GM18909 (cell line): ENCODE data around the gene COG1.

Source experiments
- ATAC-seq: cut with Tn5 transposase; IDR thresholded peaks from one replicate; pipeline ENCODE4 v1.9.1; 2021; ENCODE audit warnings: mild to moderate bottlenecking; ENCODE audit not compliant: unreplicated experiment, poor library complexity

The COG1 gene

DNA sequence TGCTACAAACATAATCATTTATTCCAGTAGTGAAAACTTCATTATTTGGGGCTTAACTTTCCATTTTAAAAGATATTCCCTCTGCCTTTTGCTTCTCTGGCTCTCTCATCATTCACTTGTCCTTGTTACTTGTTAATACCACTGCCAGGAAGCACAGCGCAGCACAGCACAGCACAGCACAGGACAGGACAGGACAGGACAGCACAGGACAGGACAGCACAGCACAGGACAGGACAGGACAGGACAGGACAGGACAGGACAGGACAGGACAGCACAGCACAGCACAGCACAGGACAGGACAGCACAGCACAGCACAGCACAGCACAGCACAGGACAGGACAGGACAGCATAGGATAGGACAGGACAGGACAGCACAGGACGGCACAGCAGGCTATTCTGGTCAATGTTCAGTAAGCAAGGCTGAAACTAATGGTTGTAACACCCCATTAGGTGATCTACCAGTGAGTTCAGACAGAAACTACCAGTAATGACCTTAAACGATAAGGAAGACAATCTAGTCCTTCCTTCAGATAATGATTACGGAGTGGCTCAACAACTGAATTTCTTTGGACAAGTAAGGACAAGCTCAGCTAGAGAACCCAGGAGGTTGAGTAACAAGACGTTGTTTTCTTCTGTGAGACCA is 31.9 kb downstream of the COG1 start:
- no peak for ATAC-seq

- ATAC-seq, result no peak
Observed at GRCh38 chr17:73226556-73227172, 33.8 kb downstream of the COG1 start.

- ATAC-seq, result no peak
Observed at GRCh38 chr17:73227379-73227778, 34.5 kb downstream of the COG1 start.

GRCh38 chr17:73227944-73228343 is 35.1 kb downstream of the COG1 start:
- ATAC-seq, result no peak

- peak; percentile 43 for ATAC-seq
Observed at GRCh38 chr17:73228748-73229236, 35.9 kb downstream of the COG1 start.

DNA sequence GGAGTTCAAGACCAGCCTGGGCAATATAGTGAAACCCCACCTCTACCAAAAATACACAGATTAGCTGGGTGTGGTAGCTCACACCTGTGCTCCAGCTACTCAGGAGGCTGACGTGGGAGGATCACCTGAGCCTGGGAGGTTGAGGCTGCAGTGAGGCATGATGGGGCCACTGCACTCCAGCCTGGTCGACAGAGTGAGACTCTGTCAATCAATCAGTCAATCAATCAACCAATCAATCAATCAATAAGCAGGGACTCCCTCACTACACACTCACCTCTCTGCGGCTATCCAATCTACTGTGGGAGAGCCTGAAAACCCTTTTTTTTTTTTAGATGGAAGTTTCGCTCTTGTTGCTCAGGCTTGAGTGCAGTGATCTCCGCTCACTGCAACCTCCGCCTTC is 37.2 kb downstream of the COG1 start:
- ATAC-seq, result no peak

GRCh38 chr17:73231395-73231794 is 38.5 kb downstream of the COG1 start:
- ATAC-seq, result no peak

- peak; percentile 84 for ATAC-seq
Observed at GRCh38 chr17:73231841-73232586, 39.2 kb downstream of the COG1 start.

GRCh38 chr17:73232587-73233373 is 39.9 kb downstream of the COG1 start:
- ATAC-seq, result peak; percentile 24

GRCh38 chr17:73234736-73235135 is 41.9 kb downstream of the COG1 start:
- no peak for ATAC-seq

DNA sequence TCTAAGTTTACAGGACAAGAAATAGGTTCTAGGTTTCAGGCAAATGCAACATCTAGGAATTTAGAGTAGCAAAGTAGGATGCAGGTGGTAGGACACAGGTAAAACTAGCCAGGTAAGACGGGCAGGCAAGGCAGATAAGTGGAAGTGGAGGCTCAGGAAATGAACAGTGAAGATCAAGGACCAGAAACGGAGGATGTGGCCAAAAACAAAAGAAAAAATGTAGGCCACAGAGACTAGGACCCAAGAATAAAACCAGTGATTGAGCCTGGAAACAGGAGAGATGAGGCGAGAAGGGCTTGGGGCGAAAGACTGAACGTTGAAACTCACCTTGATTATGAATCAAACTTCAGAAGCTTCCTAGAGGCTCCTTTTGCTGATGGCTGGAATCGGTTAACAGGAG is 44.9 kb downstream of the COG1 start:
- ATAC-seq, result no peak

DNA sequence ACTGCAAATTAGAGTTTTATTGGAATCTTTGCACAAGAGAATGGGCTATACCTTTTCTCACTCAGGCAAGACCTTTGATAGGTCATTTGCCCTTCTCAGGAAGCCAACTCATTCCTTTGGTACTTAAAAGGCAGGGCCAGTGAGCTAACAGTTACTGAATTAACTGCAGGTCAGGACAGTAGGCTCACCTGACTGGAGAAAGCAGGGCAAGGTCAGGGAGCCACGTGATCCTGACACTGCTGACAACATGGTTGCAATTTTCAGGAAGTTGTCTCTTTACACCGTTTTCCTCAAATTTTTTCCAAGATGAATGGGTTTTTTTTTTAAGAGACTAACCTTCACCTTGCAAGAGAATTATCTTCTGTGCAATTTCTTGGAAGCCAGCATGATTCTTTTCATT is 47.7 kb downstream of the COG1 start:
- ATAC-seq, result no peak

- ATAC-seq, result no peak
Observed at GRCh38 chr17:73247726-73248125, 54.9 kb downstream of the COG1 start.

DNA sequence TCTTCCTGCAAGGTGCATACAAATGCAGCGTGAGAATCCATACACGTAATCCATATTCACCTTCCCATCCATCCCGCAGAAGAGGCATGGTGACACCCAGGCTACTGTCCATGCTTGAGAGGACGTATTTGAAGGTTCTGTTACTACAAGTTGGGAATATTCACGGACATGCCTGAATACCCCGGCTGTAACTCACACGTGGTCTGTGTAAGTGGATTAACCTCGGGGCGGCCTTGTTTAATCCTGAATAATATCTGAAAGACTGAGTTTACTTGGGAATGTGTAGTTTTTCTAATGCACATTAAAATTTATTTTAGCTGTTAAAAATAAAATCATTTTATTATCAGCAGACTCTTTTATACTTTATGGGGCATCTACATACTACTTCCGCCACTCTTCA is 55.7 kb downstream of the COG1 start:
- no peak for ATAC-seq

GRCh38 chr17:73249700-73250099 is 56.8 kb downstream of the COG1 start:
- ATAC-seq, result no peak

GRCh38 chr17:73250851-73251640 is 58.2 kb downstream of the COG1 start:
- no peak for ATAC-seq

DNA sequence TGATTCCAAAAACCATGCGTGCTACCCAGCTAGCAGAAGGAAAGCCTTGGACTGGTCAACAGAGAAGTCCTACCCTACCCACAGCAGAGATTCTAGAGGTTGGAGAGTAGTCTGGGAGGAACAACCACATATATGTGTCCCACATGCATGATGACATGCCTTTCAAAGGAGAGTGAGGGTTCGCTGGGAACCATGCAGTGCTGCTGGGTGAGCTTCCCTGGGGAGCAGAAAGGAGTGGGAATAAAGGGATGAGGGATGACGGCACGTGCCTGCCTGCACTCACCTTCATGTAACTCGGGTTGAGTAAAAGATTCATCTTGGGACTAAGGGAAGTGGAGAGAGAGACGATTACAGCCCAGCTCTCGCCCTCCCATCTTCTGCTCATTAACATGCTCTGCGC is 59.0 kb downstream of the COG1 start:
- no peak for ATAC-seq

GRCh38 chr17:73255671-73256181 is 62.9 kb downstream of the COG1 start:
- ATAC-seq, result peak; percentile 62

DNA sequence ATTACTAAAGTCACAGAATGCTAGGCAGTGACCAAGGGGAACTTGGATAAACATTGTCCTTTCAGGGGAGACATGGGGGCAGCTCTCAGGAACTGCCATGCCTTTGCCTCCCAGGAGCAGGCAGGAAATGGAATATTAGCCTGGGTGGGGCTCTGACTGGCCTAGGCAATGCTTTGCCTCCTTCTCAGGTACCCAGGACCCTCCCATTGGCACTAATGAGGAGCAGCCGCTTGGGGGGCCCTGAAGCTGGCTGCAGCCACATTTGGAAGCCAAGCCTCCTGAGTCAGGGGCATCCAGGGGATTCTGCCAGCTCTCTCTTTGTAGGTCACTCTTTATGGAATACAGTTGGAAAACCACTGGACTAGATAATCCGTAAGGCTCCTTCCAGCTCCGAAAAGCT is 63.4 kb downstream of the COG1 start:
- no peak for ATAC-seq

GRCh38 chr17:73257516-73257915 is 64.7 kb downstream of the COG1 start:
- ATAC-seq, result no peak
